Mesodermal cell (in vitro differentiated cells): ENCODE results near the gene CALHM3.

Experiments
- H3K27ac ChIP-seq: 2 replicates; pipeline ENCODE4 v1.7.0; 2013; ENCODE audit warnings: mild to moderate bottlenecking, low read depth, low read length, moderate library complexity; ENCODE audit not compliant: severe bottlenecking
- H3K36me3 ChIP-seq: 2 replicates; pipeline ENCODE4 v1.7.1; 2013; ENCODE audit warnings: mild to moderate bottlenecking, low read length, moderate library complexity; ENCODE audit not compliant: control insufficient read depth, insufficient read depth
- H3K4me1 ChIP-seq: one replicate; pipeline ENCODE4 v1.7.1; 2013; ENCODE audit warnings: mild to moderate bottlenecking, low read length; ENCODE audit not compliant: insufficient read depth, control insufficient read depth, poor library complexity, severe bottlenecking
- H3K4me3 ChIP-seq: 2 replicates; pipeline ENCODE4 v1.7.0; 2013; ENCODE audit warnings: low read length, control low read depth, mild to moderate bottlenecking; ENCODE audit not compliant: insufficient read depth, poor library complexity, severe bottlenecking; ENCODE audit errors: extremely low read depth
- H3K9me3 ChIP-seq: 2 replicates; pipeline ENCODE4 v1.7.1; 2013; ENCODE audit warnings: mild to moderate bottlenecking, low read length, moderate library complexity; ENCODE audit not compliant: control insufficient read depth
- WGBS, 2 experiments: methylation state at CpG; one replicate each; pipeline ENCODE4 v1.1.5; 2013; ENCODE audit warnings: missing lambda C conversion rate in 2 of 2; ENCODE audit not compliant: insufficient coverage in 2 of 2; 5-methylcytosine and 5-hydroxymethylcytosine counted together

The CALHM3 gene

DNA sequence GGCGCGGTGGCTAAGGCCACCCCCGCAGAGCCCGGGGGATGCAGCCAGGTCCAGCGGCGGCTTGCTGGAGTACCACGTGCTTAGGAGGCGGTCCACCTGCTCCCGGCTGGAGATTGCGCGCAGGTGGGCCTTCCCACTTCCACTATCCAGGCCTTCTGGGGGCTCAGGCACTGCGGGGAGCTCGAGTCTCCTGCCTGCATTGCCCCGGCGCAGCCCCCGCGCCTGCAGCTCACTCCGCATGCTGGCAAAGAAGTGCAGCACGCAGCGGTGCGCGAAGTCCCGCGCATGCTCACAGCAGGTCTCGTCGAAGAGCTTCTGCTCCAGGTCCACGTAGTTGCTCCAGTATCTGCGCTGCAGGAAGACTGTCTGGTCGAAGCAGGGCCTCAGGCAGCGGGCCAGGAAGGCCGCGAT, 5.8 kb downstream of the CALHM3 start:
- WGBS, 2 experiments = 94 to 97% methylated on average over 28 to 32 of the region's 32 CpGs

DNA sequence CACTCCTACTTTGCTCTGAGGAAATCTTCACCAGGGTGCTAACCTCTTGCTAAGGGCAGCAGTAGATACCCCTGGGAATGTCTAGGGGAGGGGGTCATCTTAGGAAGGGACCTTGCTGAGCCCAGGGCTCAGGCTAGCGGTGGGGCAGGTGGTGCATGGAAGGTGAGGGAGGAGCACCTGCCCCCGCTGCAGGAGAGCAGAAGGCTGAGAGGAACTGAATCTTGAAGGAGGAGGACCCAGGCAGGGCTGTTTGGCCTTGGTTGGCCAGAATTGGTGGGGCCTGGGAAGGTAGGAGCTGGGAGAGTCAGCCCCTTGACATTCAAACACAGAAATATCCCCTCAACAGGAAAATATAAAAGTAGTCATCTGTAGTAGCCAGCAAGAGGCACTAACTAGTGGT, 7.0 kb downstream of the CALHM3 start:
- Histone ChIP-seq H3K36me3 (no peaks in the 10 kb centered on the region), H3K27ac (no peak overlapping the region), H3K9me3 (no peaks in the 10 kb centered on the region), H3K4me3 (no peak overlapping the region), H3K4me1 (peaks cover 12% of the 10 kb centered on the region)
- 86 to 88% methylated on average over 1 of the region's 2 CpGs for WGBS, 2 experiments

More for the DNA sequence above, 5.8 kb downstream of the CALHM3 start:
- Histone ChIP-seq H3K4me3 (no peak overlapping the region), H3K9me3 (no peaks in the 10 kb centered on the region), H3K4me1 (peaks cover 10% of the 10 kb centered on the region), H3K27ac (no peak overlapping the region), H3K36me3 (no peaks in the 10 kb centered on the region)

DNA sequence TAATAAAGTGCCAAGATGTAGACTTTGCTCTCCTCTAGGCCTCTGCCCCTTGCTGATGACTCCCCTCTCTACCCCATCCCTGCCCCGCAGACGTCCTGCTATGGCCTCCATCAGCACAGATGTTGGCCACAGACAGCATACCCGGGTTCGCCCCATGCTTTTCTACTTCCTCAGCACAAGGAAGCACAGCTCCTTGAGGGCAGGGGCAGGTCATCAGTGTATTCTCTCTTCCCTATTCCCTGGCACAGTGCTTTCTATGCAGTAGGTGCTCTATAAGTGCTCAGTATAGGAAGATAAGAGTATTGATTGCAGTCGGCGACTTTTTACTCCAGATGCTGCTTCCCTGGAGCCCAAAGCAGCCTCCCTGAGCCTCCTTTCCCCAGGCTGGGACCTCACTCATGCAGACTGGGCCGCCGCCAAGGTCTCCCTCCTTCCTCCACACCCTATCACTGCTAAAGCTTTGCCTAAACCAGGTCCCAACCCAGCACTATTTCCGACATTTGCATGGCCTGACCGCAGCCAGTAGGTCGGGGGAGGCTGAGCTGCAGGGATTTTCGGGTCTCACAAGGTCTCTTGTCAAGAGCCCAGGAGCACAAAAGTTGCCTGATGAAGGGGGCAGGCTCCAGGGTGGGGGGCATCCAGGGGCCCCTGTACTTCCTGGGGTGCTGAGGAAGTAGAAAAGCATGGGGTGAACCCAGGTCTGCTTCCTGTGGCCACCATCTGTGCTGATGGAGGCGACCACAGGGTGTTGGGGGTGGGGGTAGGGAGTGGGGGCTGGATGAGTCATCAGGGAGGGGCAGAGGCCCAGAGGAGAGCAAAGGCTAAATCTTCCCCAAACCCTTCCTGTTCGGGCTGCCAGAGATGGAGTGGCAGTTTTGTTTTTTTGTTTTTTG, 8.0 kb downstream of the CALHM3 start:
- Histone ChIP-seq H3K4me1 (peaks cover 13% of the 10 kb centered on the region), H3K27ac (no peak overlapping the region), H3K9me3 (no peaks in the 10 kb centered on the region), H3K4me3 (no peak overlapping the region), H3K36me3 (no peaks in the 10 kb centered on the region)
- 60 to 88% methylated on average over 7 to 13 of the region's 14 CpGs for WGBS, 2 experiments

DNA sequence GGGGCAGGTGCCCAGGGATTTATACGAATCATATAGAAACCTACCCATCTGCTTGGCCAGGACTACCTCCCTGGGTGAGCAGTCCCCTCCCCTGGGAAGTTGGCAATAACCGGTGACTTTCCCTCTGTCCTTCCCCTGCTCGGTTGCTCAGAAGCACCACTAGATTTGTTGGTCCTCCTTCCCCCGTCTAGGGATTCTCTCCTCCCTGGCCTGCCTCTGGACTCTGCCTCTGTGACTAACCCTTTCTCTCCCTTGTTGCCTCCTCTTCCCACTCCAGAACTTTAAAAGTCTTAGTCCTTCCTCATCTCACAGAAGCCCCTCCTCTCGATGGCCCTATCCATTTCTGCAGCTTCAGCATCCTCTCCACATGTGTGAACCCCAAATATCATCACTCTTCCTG, 9.8 kb downstream of the CALHM3 start:
- Histone ChIP-seq H3K27ac (no peak overlapping the region), H3K36me3 (no peaks in the 10 kb centered on the region), H3K4me1 (peaks cover 13% of the 10 kb centered on the region), H3K4me3 (no peak overlapping the region), H3K9me3 (no peaks in the 10 kb centered on the region)
- 82 to 91% methylated on average over 5 of the region's 5 CpGs for WGBS, 2 experiments

DNA sequence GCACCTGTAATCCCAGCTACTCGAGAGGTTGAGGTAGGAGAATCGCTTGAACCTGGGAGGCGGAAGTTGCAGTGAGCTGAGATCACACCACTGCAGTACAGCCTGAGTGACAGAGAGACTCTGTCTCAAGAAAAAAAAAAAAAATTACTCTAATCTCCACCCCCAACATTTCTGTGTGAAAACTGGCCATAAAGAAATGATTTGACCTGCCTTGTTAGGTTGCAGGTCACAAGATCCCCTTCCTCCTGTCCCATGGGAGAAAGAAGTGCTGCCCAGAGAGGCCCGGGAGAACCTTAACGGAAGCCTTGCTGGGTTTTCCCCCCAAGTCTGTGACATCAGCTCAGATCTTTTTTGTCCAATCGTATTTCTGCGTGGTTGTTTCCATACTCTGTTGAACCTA, 11.6 kb downstream of the CALHM3 start:
- peaks cover 13% of the 10 kb centered on the region for H3K4me1 ChIP-seq
- H3K36me3 ChIP-seq = no peaks in the 10 kb centered on the region
- H3K4me3 ChIP-seq = no peak overlapping the region
- WGBS, 2 experiments = 94 to 96% methylated on average over 4 to 7 of the region's 7 CpGs
- no peaks in the 10 kb centered on the region for H3K9me3 ChIP-seq
- no peak overlapping the region for H3K27ac ChIP-seq

DNA sequence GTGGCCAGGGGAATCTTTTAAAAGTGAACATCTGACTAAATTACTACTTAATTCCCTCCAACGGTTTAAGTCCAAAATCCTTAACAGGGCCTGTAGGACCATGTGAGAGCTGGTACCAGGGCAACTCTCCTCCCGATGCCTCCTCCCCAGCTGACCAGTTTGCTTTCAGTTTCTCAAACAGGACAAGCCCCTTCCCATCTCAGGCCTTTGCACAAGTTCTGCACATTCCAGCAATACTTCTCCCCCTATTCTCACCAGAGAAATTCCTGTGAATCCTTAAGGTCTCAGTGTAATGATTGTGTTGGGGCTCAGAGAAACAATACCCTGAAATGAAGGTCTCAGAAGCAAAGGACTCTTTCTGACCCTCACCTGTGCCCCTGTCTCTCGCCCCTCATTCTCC, 12.3 kb downstream of the CALHM3 start:
- H3K4me3 ChIP-seq = no peak overlapping the region
- H3K4me1 ChIP-seq = peaks cover 8% of the 10 kb centered on the region
- H3K9me3 ChIP-seq = no peaks in the 10 kb centered on the region
- WGBS, 2 experiments = 88 to 95% methylated on average over 3 of the region's 3 CpGs
- no peak overlapping the region for H3K27ac ChIP-seq
- H3K36me3 ChIP-seq = no peaks in the 10 kb centered on the region

DNA sequence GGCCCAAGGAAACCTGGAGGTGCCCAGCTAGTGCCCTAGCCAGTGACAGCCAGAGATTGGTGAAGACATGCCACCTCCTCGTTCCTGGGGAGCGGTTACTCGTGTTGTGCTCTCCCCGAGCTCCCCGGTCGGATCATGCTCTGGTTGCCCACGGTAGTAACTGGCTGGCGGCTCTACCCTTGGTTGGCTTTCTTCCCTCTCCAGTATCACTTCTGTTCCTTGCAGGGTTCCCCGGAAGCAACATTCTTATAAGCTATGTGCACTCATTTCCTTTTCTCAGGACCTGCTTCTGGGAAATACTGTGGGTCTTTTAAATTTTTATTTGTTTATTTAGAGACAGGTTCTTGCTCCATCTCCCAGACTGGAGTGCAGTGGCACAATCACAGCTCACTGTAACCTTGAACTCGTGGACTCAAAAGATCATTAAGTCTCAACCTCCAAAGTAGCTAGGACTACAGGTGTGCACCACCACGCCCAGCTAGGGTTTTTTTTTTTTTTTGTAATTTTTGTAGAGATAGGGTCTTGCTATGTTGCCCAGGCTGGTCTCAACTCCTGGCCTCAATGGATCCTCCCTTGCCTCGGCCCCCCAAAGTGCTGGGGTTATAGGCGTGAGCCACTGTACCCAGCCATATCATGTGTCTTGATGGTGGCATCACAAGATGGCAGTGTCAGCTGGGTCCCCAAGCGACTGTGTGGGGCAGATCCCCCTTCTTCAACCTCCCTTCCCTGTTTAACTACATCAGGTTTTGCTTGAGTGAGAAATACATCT, 13.4 kb downstream of the CALHM3 start:
- H3K4me1 ChIP-seq = peaks cover 4% of the 10 kb centered on the region
- H3K9me3 ChIP-seq = no peaks in the 10 kb centered on the region
- 94 to 96% methylated on average over 11 to 12 of the region's 14 CpGs for WGBS, 2 experiments
- H3K27ac ChIP-seq = no peak overlapping the region
- H3K4me3 ChIP-seq = no peak overlapping the region
- no peaks in the 10 kb centered on the region for H3K36me3 ChIP-seq

DNA sequence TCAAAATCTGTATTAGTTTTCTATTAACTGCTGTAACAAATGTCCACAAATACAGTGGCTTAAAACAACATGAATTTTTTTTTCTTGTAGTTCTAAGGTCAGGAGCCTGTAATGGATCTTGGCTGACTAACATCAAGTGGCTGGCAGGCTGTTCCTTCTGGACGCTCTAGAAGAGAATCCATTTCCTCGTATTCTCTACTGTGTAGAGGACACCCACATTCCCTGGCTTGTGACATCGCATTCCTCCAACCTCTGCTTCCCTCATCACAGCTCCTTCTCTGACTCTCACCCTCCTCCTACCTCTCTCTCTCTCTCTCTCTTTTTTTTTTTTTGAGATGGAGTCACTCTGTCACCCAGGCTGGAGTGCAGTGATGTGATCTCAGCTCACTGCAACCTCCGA, 15.5 kb downstream of the CALHM3 start:
- H3K27ac ChIP-seq = no peak overlapping the region
- no peaks in the 10 kb centered on the region for H3K36me3 ChIP-seq
- H3K9me3 ChIP-seq = no peaks in the 10 kb centered on the region
- H3K4me1 ChIP-seq = peaks cover 4% of the 10 kb centered on the region
- WGBS, 2 experiments = 87 to 100% methylated on average over 3 to 4 of the region's 4 CpGs
- H3K4me3 ChIP-seq = no peak overlapping the region

DNA sequence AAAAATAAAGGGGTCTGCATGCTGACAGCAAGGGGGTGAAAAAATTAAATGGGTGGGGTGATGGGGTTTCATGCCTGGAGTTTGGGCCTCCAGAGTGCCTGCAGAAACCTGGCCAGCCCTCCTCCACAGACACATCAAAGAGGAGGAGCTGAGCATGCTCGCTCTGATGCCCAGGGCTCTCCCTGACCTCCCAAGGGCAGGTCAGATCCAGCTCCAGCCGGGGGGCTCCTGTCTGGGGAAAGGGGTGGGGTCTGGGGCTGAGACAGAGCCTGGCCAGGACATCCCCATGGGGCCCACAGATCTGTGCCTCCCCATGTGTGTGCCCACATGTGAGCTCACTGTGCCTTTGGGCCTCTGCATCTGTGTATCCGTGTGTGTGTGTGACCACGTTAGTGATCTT, 19.4 kb downstream of the CALHM3 start:
- Histone ChIP-seq H3K9me3 (no peaks in the 10 kb centered on the region), H3K4me1 (no peaks in the 10 kb centered on the region), H3K4me3 (no peak overlapping the region), H3K36me3 (no peaks in the 10 kb centered on the region), H3K27ac (no peak overlapping the region)
- WGBS, 2 experiments = 90 to 93% methylated on average over 2 to 3 of the region's 4 CpGs

DNA sequence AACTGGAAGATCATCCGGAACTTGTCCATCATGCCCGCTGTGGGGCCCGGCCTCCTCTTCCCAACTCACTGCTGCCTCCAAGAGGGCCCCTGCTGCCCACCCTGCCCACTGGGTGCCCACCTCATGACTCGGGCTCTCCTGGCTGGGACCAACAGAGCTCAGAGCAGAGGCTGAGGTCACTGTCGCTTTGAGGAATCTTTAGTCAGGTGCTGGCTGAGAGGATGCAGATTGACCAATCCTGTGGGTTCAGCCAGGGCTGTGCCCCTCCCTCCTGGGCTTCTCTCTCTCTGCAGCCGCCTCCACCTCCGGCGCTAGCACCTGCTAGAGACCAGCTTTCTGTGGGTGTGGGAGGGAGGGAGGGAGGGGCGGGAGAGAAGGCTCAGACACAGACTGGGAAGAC, 20.3 kb downstream of the CALHM3 start, which contains the start of gene CALHM1:
Gene CALHM1 (minus strand): TSS at position 181 of the 400 bp plus-strand sequence. CDS start 149 bp downstream, at position 32.
- WGBS, 2 experiments = 75 to 76% methylated on average over 4 to 5 of the region's 9 CpGs
- H3K9me3 ChIP-seq = no peaks in the 10 kb centered on the region
- no peak within 1 kb of the TSS for H3K27ac ChIP-seq
- H3K4me1 ChIP-seq = no peaks in the 10 kb centered on the region
- no peaks in the 10 kb centered on the region for H3K36me3 ChIP-seq
- no peak within 1 kb of the TSS for H3K4me3 ChIP-seq
